ENCODE measurements around the gene RC3H2. TPM values are rescaled to one million over a fixed set of nuclear protein-coding genes. Genes with fewer than 3 reads are reported as not detected.

Gene RC3H2
- total and polyA plus RNA-seq, 2 of the 8 experiments (the other 6 are each of a cell fraction or from before 2014, with no cell fraction given), result 11.2 to 38.4 TPM

DNA sequence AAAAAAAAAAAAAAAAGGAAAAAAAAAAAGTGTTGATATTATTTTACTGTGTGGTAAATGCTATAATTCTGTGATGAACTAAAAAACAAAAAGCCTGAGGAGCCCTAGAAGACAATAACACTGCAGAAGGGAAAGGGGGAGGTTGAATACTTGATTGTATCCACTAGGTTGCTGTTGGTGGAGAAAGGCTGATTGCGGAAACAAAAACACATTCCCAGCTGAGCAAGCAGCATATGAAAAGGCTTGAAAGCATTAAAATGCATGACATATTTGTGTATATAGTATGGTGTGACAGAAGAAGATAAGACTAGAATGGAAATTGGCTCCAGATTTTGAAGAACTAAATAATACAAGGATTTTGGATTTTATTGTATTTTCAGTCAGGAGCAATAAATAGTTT lies 44.5 kb upstream of the RC3H2 start:
- Histone ChIP-seq H3K4me1 (replicated peaks in 1 of 4; ENCODE audit: control insufficient read depth in 3 of 4, insufficient read depth in 4 of 4, low read length in 3 of 4) (peaks cover 0 to 19% (median 3%) of the 10 kb centered on the region in 4 experiments; a peak in 3 of 7 replicates), H4K5ac (ENCODE audit: insufficient read length, low read depth, low read length) (no peak overlapping the region), H3K9me3 (ENCODE audit: insufficient read depth in 2 of 2, low read depth in 1 of 2, low read length in 1 of 2) (no peaks in the 10 kb centered on the region), H3K23ac (ENCODE audit: insufficient read length) (no peak overlapping the region), H3K4me2 (ENCODE audit: insufficient read depth in 1 of 2, low read depth in 2 of 2, low read length in 2 of 2) (peak overlapping the region in 1 of 2 experiments; percentile 53; a peak in 2 of 4 replicates), H3K79me2 (ENCODE audit: control insufficient read depth in 1 of 2, insufficient read depth in 2 of 2, low read length in 2 of 2) (peaks cover 18 to 95% of the 10 kb centered on the region in 2 experiments), H4K91ac (replicated peaks; ENCODE audit: insufficient read length, low read length) (no peak overlapping the region), H3K14ac (ENCODE audit: insufficient read length) (no peak overlapping the region), H2BK120ac (replicated peaks; ENCODE audit: low read depth, low read length) (no peak overlapping the region), H2AK5ac (ENCODE audit: low read depth, low read length) (no peak overlapping the region), H3K36me3 (ENCODE audit: control insufficient read depth in 2 of 4, insufficient read depth in 4 of 4, low read length in 3 of 4) (no peaks in the 10 kb centered on the region), H2BK20ac (ENCODE audit: low read length) (no peak overlapping the region), H2BK15ac (ENCODE audit: low read length) (no peak overlapping the region), H3K27me3 (replicated peaks in 1 of 4; ENCODE audit: control insufficient read depth in 3 of 4, extremely low read depth in 1 of 4, insufficient read depth in 3 of 4, low read length in 3 of 4) (no peaks in the 10 kb centered on the region), H3K23me2 (ENCODE audit: low read depth, low read length) (no peaks in the 10 kb centered on the region), H3K4me3 (ENCODE audit: extremely low read depth in 1 of 4, insufficient read depth in 2 of 4, low read depth in 3 of 4, low read length in 4 of 4) (peak overlapping the region in 1 of 4 experiments; percentile 37; a peak in 1 of 8 replicates), H4K20me1 (replicated peaks in 1 of 2; ENCODE audit: control insufficient read depth in 1 of 2, insufficient read depth in 2 of 2, low read length in 2 of 2) (peaks cover 0 to 4% of the 10 kb centered on the region in 2 experiments), H2BK12ac (ENCODE audit: low read depth, low read length) (no peak overlapping the region), H3K18ac (ENCODE audit: extremely low read depth, low read length) (no peak overlapping the region), H3K56ac (replicated peaks; ENCODE audit: insufficient read length, low read depth, low read length) (no peak overlapping the region), H3K27ac (ENCODE audit: low read depth, low read length) (no peak overlapping the region), H2AFZ (ENCODE audit: low read length) (no peak overlapping the region), H3K79me1 (ENCODE audit: low read depth, low read length) (0 out of 2 replicates have a peak, but pooled peaks cover 2% of the 10 kb centered on the region), H3K4ac (replicated peaks; ENCODE audit: insufficient read length, low read depth, low read length) (no peak overlapping the region), H3K9ac (replicated peaks in 1 of 4; ENCODE audit: extremely low read depth in 1 of 4, low read depth in 3 of 4, low read length in 3 of 4) (no peak overlapping the region), H4K8ac (ENCODE audit: extremely low read depth, insufficient read depth, low read length) (no peak overlapping the region), H2BK5ac (ENCODE audit: low read depth, low read length) (no peak overlapping the region)
- DNase-seq (ENCODE audit: low read depth in 1 of 2, low spot score in 2 of 2), result no peak
- ChIA-PET POLR2A (ENCODE audit: partially characterized antibody) (interaction anchor here (4.9 kb wide), 1 partner anchor 9 kb away, joined by 26 read pairs; the partner anchor contains the start of gene RABGAP1), CTCF (ENCODE audit: partially characterized antibody) (no interaction called here)
- FAIRE-seq, result no peak
- WGBS, 2 experiments (ENCODE audit: extremely low coverage in 1 of 2, insufficient coverage in 1 of 2, insufficient read length in 1 of 2, insufficient replicate concordance in 2 of 2, low coverage in 1 of 2, low lambda C conversion rate in 2 of 2, missing lambda C conversion rate in 1 of 2), result 27% methylated on average over 1 of the region's 1 CpG; no CpG with 5 or more reads in 1 of the 2 experiments
- TF ChIP-seq CREB1 (IDR thresholded peaks at IDR 0.05) (no peak), BRCA1 (IDR thresholded peaks at IDR 0.05; ENCODE audit: low read depth, low read length) (no peak), SRF (IDR thresholded peaks at IDR 0.05; ENCODE audit: low read depth, low read length) (no peak), CTBP2 (IDR thresholded peaks at IDR 0.05; ENCODE audit: borderline replicate concordance, insufficient read depth, insufficient read length, low read length) (no peak), EGR1 (IDR thresholded peaks at IDR 0.05; ENCODE audit: borderline replicate concordance, low read depth, low read length) (no peak), EZH2 (IDR thresholded peaks at IDR 0.05; ENCODE audit: low read depth, low read length, severe bottlenecking) (no peak), ASH2L (IDR thresholded peaks at IDR 0.05; ENCODE audit: low read length) (no peak), NANOG (IDR thresholded peaks at IDR 0.05; ENCODE audit: insufficient read depth, low read depth, low read length, poor library complexity, severe bottlenecking) (no peak), RNF2 (IDR thresholded peaks at IDR 0.05; ENCODE audit: borderline replicate concordance, low read depth, low read length, missing control alignments, poor library complexity, severe bottlenecking) (no peak), JUND (IDR thresholded peaks at IDR 0.05; ENCODE audit: low read length) (no peak), POLR2A (IDR thresholded peaks at IDR 0.05; ENCODE audit: control extremely low read depth in 1 of 2, low read depth in 2 of 2, low read length in 2 of 2) (no peak), MAFK (IDR thresholded peaks at IDR 0.05; ENCODE audit: low read depth, low read length) (no peak)
- TF ChIP-seq, protein P1, sequence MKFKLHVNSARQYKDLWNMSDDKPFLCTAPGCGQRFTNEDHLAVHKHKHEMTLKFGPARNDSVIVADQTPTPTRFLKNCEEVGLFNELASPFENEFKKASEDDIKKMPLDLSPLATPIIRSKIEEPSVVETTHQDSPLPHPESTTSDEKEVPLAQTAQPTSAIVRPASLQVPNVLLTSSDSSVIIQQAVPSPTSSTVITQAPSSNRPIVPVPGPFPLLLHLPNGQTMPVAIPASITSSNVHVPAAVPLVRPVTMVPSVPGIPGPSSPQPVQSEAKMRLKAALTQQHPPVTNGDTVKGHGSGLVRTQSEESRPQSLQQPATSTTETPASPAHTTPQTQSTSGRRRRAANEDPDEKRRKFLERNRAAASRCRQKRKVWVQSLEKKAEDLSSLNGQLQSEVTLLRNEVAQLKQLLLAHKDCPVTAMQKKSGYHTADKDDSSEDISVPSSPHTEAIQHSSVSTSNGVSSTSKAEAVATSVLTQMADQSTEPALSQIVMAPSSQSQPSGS (IDR thresholded peaks at IDR 0.05; ENCODE audit: low read length), result no peak
